ENCODE results near the gene DISC1. TPM values are rescaled to one million over a fixed set of nuclear protein-coding genes. Genes with fewer than 3 reads are reported as not detected.
A peak's percentile ranks its signal among the peaks of the same experiment; 100 is the strongest.

Gene DISC1
- total RNA-seq, 1 experiment from 2014 or later, result 9.8 TPM

DNA sequence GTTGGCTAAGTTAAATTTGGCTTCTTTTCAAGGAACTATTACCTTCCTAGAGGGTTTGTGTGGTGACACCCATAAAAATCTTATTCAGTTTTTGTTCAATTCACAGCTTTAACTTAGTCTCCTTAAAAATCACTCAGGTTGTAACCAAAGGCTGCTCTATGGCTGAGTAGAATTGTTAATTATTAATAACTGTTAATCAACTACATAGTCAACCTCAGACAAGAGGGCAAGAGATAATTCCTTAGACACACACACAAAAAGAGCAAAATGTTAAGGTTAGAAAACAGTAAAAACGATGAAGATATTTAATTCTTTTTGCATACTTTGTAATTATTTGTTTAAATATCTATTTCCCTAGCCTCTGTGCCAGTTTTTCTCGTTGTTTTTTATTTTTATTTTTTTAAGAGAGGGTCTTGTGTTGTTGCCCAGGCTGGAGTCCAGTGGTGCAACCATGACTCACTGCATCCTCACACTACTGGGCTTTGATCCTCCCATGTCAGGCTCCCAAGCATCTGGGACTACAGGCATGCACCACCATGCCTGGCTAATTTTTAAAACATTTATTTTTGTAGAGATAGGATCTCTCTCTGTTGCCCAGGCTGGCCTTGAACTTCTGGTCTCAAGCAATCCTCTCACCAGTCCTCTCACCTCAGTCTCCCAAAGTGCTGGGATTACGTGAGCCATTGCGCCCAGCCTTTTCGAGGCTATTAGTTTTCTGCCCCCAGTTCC, 215.2 kb downstream of the DISC1 start:
- no TSS peak for BruUV-seq (replicated peaks)
- H3K27me3 Mint-ChIP-seq (ENCODE audit: unreplicated experiment), result no peaks in the 10 kb centered on the region
- CTCF ChIA-PET, result no interaction called here
- H3K9me3 Mint-ChIP-seq (ENCODE audit: low read depth, unreplicated experiment), result no peaks in the 10 kb centered on the region
- no peak overlapping the region for H3K4me3 Mint-ChIP-seq (ENCODE audit: low read depth, unreplicated experiment)
- peak; percentile 40 for DNase-seq
- intact Hi-C loops (cut with micrococcal nuclease; ENCODE audit: unreplicated experiment), result no loop called here
- TF ChIP-seq, protein P1, sequence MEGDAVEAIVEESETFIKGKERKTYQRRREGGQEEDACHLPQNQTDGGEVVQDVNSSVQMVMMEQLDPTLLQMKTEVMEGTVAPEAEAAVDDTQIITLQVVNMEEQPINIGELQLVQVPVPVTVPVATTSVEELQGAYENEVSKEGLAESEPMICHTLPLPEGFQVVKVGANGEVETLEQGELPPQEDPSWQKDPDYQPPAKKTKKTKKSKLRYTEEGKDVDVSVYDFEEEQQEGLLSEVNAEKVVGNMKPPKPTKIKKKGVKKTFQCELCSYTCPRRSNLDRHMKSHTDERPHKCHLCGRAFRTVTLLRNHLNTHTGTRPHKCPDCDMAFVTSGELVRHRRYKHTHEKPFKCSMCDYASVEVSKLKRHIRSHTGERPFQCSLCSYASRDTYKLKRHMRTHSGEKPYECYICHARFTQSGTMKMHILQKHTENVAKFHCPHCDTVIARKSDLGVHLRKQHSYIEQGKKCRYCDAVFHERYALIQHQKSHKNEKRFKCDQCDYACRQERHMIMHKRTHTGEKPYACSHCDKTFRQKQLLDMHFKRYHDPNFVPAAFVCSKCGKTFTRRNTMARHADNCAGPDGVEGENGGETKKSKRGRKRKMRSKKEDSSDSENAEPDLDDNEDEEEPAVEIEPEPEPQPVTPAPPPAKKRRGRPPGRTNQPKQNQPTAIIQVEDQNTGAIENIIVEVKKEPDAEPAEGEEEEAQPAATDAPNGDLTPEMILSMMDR (IDR thresholded peaks at IDR 0.05; ENCODE audit: unreplicated experiment), result no peak
- no peak overlapping the region for H3K27ac Mint-ChIP-seq (ENCODE audit: unreplicated experiment)
- no peaks in the 10 kb centered on the region for H3K36me3 Mint-ChIP-seq (ENCODE audit: insufficient read depth, unreplicated experiment)
- peaks cover 20% of the 10 kb centered on the region for H3K4me1 Mint-ChIP-seq (ENCODE audit: low read depth, unreplicated experiment)

DNA sequence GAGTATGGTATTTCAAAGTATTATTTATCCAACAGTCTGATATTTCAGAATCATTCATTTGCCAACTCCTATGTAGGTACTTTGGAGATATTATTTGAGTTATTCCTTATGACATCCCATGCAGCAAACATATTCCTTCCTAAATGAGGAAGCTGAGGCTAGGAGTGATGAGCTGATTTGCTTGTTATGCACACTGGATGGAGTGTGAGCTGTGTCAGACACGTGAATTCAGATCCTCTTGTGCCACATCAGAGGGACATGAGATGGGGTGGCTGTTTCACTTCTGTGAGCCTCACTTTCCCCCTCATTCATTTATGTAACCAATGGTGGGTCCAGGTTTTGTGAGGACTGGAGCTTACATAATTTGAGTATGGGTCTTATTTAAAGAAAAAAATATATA, 215.9 kb downstream of the DISC1 start:
- intact Hi-C loops (cut with micrococcal nuclease; ENCODE audit: unreplicated experiment), result no loop called here
- Mint-ChIP-seq H3K27ac (ENCODE audit: unreplicated experiment) (no peak overlapping the region), H3K4me1 (ENCODE audit: low read depth, unreplicated experiment) (peaks cover 18% of the 10 kb centered on the region), H3K27me3 (ENCODE audit: unreplicated experiment) (no peaks in the 10 kb centered on the region), H3K36me3 (ENCODE audit: insufficient read depth, unreplicated experiment) (no peaks in the 10 kb centered on the region), H3K9me3 (ENCODE audit: low read depth, unreplicated experiment) (no peaks in the 10 kb centered on the region), H3K4me3 (ENCODE audit: low read depth, unreplicated experiment) (no peak overlapping the region)
- no peak for DNase-seq
- no TSS peak for BruUV-seq (replicated peaks)
- TF ChIP-seq, protein P1 (IDR thresholded peaks at IDR 0.05; ENCODE audit: unreplicated experiment), result no peak
- CTCF ChIA-PET, result no interaction called here

DNA sequence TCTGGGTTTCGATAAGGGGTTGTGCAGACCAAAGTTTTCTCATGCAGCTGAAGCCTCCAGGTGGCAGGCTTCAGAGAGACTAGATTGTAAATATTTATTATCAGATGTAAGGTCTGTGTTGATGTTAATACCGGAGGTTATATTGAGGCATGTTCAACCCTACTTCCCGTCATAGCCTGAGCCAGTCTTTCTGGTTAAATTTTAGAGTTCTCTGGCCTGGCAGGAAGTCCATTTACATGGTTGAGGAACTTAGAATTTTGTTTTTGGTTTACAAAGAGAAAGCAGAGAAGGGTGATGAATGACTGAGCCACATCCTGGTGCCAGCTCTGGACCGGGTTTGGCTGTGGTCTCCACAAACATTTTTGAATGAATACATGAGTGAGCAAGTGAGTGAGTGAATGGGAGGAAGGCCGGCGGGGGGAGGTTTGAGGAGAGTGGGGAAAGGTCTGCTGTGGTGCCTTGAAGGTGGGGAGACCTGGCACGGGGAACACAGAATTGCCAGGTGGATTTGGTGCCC, 218.5 kb downstream of the DISC1 start:
- BruUV-seq (replicated peaks), result no TSS peak
- no peak for DNase-seq
- H3K4me1 Mint-ChIP-seq (ENCODE audit: low read depth, unreplicated experiment), result peaks cover 8% of the 10 kb centered on the region
- no peaks in the 10 kb centered on the region for H3K36me3 Mint-ChIP-seq (ENCODE audit: insufficient read depth, unreplicated experiment)
- no peak overlapping the region for H3K4me3 Mint-ChIP-seq (ENCODE audit: low read depth, unreplicated experiment)
- intact Hi-C loops (cut with micrococcal nuclease; ENCODE audit: unreplicated experiment), result no loop called here
- H3K9me3 Mint-ChIP-seq (ENCODE audit: low read depth, unreplicated experiment), result no peaks in the 10 kb centered on the region
- CTCF ChIA-PET, result interaction anchor here (0.7 kb wide), 1 partner anchor 823 kb away, joined by 3 read pairs; no protein-coding TSS in a partner anchor
- H3K27me3 Mint-ChIP-seq (ENCODE audit: unreplicated experiment), result no peaks in the 10 kb centered on the region
- peak overlapping the region; percentile 8 for H3K27ac Mint-ChIP-seq (ENCODE audit: unreplicated experiment)
- TF ChIP-seq, protein P1 (IDR thresholded peaks at IDR 0.05; ENCODE audit: unreplicated experiment), result no peak

DNA sequence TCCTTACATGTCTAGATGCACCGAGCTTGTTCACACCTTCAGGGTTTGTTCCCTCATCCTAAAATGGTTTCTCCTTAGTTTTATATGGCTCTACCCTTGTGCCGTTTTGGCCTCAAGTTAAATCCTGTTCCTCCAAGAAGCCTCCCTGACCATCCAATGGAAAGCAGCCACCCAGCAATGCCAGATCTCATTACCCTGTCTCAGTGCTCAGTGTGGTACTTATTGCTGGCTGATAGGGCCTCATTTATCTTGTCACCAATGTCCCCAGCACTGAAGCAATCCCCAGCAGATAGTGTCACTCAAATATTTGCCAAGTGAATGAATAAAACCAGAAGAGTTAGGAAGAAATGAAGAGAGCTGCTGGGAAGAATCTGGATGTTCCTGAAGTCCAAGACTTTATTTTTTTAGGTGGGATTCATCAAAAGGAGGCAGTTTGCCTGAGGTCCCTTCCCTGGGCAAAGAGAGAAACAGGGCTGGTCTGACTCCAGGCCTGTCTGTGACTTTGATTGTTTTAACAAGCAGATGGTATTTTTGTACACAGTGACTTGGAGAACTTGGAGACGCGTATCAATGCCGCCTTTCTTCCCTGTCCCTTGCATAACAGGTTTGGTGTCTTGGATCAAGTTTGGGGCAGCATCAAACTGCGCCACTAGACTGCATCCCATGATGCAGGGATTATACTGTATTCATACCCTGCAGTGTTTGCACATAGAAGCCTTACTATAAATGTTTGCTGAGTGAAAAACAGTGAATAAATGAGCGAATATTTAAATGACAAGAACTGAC, 221.2 kb downstream of the DISC1 start:
- Mint-ChIP-seq H3K4me1 (ENCODE audit: low read depth, unreplicated experiment) (peaks cover 7% of the 10 kb centered on the region), H3K9me3 (ENCODE audit: low read depth, unreplicated experiment) (no peaks in the 10 kb centered on the region), H3K27me3 (ENCODE audit: unreplicated experiment) (no peaks in the 10 kb centered on the region), H3K4me3 (ENCODE audit: low read depth, unreplicated experiment) (no peak overlapping the region), H3K27ac (ENCODE audit: unreplicated experiment) (no peak overlapping the region), H3K36me3 (ENCODE audit: insufficient read depth, unreplicated experiment) (no peaks in the 10 kb centered on the region)
- DNase-seq, result no peak
- BruUV-seq (replicated peaks), result no TSS peak
- TF ChIP-seq, protein P1 (IDR thresholded peaks at IDR 0.05; ENCODE audit: unreplicated experiment), result no peak
- intact Hi-C loops (cut with micrococcal nuclease; ENCODE audit: unreplicated experiment), result no loop called here
- CTCF ChIA-PET, result no interaction called here

Data from Calu3 (cell line).